Type B pancreatic cell (in vitro differentiated cells): ENCODE measurements around the gene VWA2. TPM values are rescaled to one million over a fixed set of nuclear protein-coding genes. Genes with fewer than 3 reads are reported as not detected.

Experiments used
- DNase-seq: peaks from one replicate; pipeline ENCODE4 v3.0.0; 2021; ENCODE audit warnings: mixed read lengths; ENCODE audit not compliant: unreplicated experiment; ENCODE audit errors: extremely low spot score
- H3K27ac Mint-ChIP-seq: 2 replicates; pipeline ENCODE4 v1.8.0; 2021; ENCODE audit warnings: mild to moderate bottlenecking, mixed read lengths
- H3K27me3 Mint-ChIP-seq: 2 replicates; pipeline ENCODE4 v1.8.0; 2021; ENCODE audit warnings: mixed read lengths
- H3K36me3 Mint-ChIP-seq: 2 replicates; pipeline ENCODE4 v1.8.0; 2021; ENCODE audit warnings: mixed read lengths
- H3K4me1 Mint-ChIP-seq: one replicate; pipeline ENCODE4 v1.8.0; 2021; ENCODE audit warnings: mixed read lengths; ENCODE audit not compliant: unreplicated experiment
- H3K4me3 Mint-ChIP-seq: 2 replicates; pipeline ENCODE4 v1.8.0; 2021; ENCODE audit warnings: mild to moderate bottlenecking, mixed read lengths
- H3K9me3 Mint-ChIP-seq: 2 replicates; pipeline ENCODE4 v1.8.0; 2021; ENCODE audit warnings: mixed read lengths
- CTCF ChIP-seq: fragments of 200-600 bp; sonication (generic); conservative IDR thresholded peaks from 2 replicates; pipeline ENCODE4 v1.5.0; 2021; ENCODE audit warnings: antibody characterized with exemption, mild to moderate bottlenecking
- total RNA-seq: library from RNA; stranded (reverse); gene quantifications from 2 replicates; pipeline ENCODE4 v1.2.1, GENCODE V29; 2021; ENCODE audit warnings: low replicate concordance

VWA2 gene
- total RNA-seq, 1 donor from 2014 or later = 2.9 TPM

DNA sequence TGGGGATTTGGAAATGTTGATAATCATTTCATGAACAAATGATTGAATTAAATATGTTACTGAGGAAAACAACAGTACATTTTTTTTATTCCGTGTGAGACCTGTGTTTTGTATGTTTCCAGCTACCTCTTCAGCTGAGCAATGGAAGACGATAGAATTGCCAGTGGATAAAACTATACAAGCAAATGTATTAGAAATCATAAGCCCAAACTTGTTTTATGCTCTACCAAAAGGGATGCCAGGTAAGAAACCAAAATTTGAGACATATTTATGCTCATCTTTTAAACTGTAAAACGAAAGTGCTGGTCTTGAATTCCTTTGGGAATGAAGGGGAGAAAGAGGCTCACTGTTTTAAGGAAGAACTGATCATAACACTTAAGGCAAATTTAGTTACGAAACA is 17.8 kb upstream of the VWA2 start:
- no peaks in the 10 kb centered on the region for H3K36me3 Mint-ChIP-seq
- no peak overlapping the region for H3K4me3 Mint-ChIP-seq
- TF ChIP-seq CTCF = no peak
- no peaks in the 10 kb centered on the region for H3K9me3 Mint-ChIP-seq
- H3K4me1 Mint-ChIP-seq = no peaks in the 10 kb centered on the region
- H3K27ac Mint-ChIP-seq = no peak overlapping the region
- no peaks in the 10 kb centered on the region for H3K27me3 Mint-ChIP-seq
- no peak for DNase-seq

GRCh38 chr10:114223066-114223465 is 16.0 kb upstream of the VWA2 start:
- H3K36me3 Mint-ChIP-seq = no peaks in the 10 kb centered on the region
- TF ChIP-seq CTCF = no peak
- no peak for DNase-seq
- H3K4me3 Mint-ChIP-seq = no peak overlapping the region
- peaks cover 6% of the 10 kb centered on the region for H3K4me1 Mint-ChIP-seq
- no peaks in the 10 kb centered on the region for H3K27me3 Mint-ChIP-seq
- H3K9me3 Mint-ChIP-seq = peaks cover under 1% of the 10 kb centered on the region
- no peak overlapping the region for H3K27ac Mint-ChIP-seq

- no peak for TF ChIP-seq CTCF
- peaks cover 5% of the 10 kb centered on the region for H3K9me3 Mint-ChIP-seq
- H3K27ac Mint-ChIP-seq = peak overlapping the region; percentile 59
- no peaks in the 10 kb centered on the region for H3K36me3 Mint-ChIP-seq
- peaks cover 23% of the 10 kb centered on the region for H3K4me1 Mint-ChIP-seq
- DNase-seq = no peak
- H3K4me3 Mint-ChIP-seq = peak overlapping the region; percentile 67
- H3K27me3 Mint-ChIP-seq = no peaks in the 10 kb centered on the region
These were observed 10.9 kb upstream of the VWA2 start for GRCh38 chr10:114228156-114228555.

DNA sequence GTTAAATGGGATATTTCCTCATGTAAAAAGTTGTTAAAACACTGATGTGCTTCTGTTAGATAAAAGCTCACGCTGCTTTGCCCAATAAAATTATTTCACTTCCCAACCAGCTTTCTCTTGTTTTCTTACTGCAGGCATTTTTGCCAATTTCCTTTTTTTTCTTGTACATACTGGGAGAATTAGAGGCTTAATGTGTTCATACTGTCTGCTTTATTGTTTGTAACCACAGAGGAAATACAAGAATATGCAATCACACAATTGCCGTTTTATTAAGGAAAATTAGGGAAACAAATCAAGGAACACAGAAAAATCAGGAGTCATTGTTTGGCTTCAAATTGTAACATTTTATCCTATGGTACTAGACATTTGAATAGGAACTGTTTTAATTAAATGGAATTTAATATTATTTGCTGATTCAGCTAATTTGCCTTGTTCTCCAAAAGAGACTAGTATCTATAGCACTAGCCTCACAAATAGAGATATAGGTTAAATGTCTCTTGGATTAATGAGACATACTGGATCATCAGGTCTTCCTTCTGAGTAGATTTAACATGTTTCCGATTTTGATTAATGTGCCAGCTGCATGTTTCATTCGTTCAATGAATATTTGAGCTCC is 6.4 kb upstream of the VWA2 start:
- DNase-seq = no peak
- peaks cover 5% of the 10 kb centered on the region for H3K9me3 Mint-ChIP-seq
- no peak overlapping the region for H3K4me3 Mint-ChIP-seq
- TF ChIP-seq CTCF = no peak
- no peak overlapping the region for H3K27ac Mint-ChIP-seq
- no peaks in the 10 kb centered on the region for H3K36me3 Mint-ChIP-seq
- peaks cover 27% of the 10 kb centered on the region for H3K27me3 Mint-ChIP-seq
- H3K4me1 Mint-ChIP-seq = peaks cover 24% of the 10 kb centered on the region

DNA sequence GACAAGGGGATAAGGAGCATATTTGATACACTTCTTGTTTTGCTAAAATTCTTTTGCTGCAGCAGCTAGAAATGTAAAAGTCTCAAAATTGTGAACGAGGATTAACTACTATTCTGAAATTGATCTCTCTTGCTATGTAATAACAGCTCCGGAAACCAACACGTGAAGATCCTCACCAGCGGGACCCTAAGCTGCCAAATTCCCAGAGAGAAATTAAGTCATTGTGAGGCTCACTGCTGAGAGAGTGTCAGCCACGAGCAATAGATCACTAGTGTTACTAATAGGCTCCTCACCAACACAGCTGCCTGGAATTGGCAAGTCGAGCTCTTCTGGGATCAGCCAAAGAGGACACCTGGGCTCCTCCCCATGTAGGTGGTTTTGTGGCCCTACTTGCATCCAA is 5.6 kb upstream of the VWA2 start:
- Mint-ChIP-seq H3K4me1 (peaks cover 24% of the 10 kb centered on the region), H3K4me3 (no peak overlapping the region), H3K27ac (no peak overlapping the region), H3K9me3 (peaks cover under 1% of the 10 kb centered on the region), H3K36me3 (no peaks in the 10 kb centered on the region), H3K27me3 (peaks cover 33% of the 10 kb centered on the region)
- TF ChIP-seq CTCF = no peak
- no peak for DNase-seq

DNA sequence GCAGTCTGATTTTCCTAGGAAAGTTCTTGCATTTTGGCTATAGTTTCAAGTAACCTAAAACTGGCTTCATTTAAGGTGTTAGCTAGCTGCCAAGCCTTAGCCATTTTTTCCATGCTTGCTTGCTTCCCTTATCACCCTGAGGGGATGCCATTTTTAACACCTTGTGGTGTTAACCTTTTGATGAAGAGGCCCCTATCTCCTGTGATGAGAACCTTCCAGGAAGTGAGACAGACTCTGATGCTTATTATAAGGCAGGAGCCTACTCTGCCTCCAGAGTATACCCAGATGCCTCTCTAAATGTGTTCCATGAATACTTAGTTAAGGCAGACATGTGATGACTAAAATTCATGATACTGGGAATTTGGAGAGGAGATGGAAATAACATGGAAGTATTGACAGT is 4.9 kb upstream of the VWA2 start:
- peaks cover 40% of the 10 kb centered on the region for H3K27me3 Mint-ChIP-seq
- no peak overlapping the region for H3K27ac Mint-ChIP-seq
- H3K36me3 Mint-ChIP-seq = no peaks in the 10 kb centered on the region
- TF ChIP-seq CTCF = no peak
- no peak for DNase-seq
- H3K4me3 Mint-ChIP-seq = no peak overlapping the region
- H3K9me3 Mint-ChIP-seq = no peaks in the 10 kb centered on the region
- peaks cover 24% of the 10 kb centered on the region for H3K4me1 Mint-ChIP-seq
